Measurements from ENCODE around the gene ZDHHC16. TPM values are rescaled to one million over a fixed set of nuclear protein-coding genes. Genes with fewer than 3 reads are reported as not detected.
A peak's percentile ranks its signal among the peaks of the same experiment; 100 is the strongest.

Gene ZDHHC16
- total RNA-seq, 1 experiment from 2014 or later = 64.5 TPM

GRCh38 chr10:97452352-97452751 lies 6.4 kb downstream of the ZDHHC16 start:
- H3K4me3 ChIP-seq (ENCODE audit: low read depth in 2 of 2, low read length in 2 of 2) = no peak overlapping the region
- TF ChIP-seq CTCF (IDR thresholded peaks at IDR 0.05) (no peak), POLR2AphosphoS5 (IDR thresholded peaks at IDR 0.05; ENCODE audit: low read depth, low read length) (no peak), TCF7L2 (IDR thresholded peaks at IDR 0.05; ENCODE audit: low read depth, low read length) (no peak), SIN3A (IDR thresholded peaks at IDR 0.05; ENCODE audit: borderline replicate concordance, insufficient read depth, low read depth, low read length) (no peak)
- TF ChIP-seq, protein P1, sequence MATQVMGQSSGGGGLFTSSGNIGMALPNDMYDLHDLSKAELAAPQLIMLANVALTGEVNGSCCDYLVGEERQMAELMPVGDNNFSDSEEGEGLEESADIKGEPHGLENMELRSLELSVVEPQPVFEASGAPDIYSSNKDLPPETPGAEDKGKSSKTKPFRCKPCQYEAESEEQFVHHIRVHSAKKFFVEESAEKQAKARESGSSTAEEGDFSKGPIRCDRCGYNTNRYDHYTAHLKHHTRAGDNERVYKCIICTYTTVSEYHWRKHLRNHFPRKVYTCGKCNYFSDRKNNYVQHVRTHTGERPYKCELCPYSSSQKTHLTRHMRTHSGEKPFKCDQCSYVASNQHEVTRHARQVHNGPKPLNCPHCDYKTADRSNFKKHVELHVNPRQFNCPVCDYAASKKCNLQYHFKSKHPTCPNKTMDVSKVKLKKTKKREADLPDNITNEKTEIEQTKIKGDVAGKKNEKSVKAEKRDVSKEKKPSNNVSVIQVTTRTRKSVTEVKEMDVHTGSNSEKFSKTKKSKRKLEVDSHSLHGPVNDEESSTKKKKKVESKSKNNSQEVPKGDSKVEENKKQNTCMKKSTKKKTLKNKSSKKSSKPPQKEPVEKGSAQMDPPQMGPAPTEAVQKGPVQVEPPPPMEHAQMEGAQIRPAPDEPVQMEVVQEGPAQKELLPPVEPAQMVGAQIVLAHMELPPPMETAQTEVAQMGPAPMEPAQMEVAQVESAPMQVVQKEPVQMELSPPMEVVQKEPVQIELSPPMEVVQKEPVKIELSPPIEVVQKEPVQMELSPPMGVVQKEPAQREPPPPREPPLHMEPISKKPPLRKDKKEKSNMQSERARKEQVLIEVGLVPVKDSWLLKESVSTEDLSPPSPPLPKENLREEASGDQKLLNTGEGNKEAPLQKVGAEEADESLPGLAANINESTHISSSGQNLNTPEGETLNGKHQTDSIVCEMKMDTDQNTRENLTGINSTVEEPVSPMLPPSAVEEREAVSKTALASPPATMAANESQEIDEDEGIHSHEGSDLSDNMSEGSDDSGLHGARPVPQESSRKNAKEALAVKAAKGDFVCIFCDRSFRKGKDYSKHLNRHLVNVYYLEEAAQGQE (IDR thresholded peaks at IDR 0.05; ENCODE audit: insufficient read depth in 1 of 2, low read depth in 2 of 2, low read length in 1 of 2) = no peak
- no peak overlapping the region for H3K27ac ChIP-seq (ENCODE audit: low read length)
- ChIA-PET POLR2A (no interaction called here), CTCF (interaction anchor here (0.5 kb wide), 1 partner anchor 221 kb away, joined by 3 read pairs; no protein-coding TSS in a partner anchor)
- in situ Hi-C loops (cut with HindIII; ENCODE audit: low pct_unique_long_range_greater_than_20kb, low sequenced_read_pairs) (no loop called here), intact Hi-C loops (cut with micrococcal nuclease; ENCODE audit: unreplicated experiment) (no loop called here)
- no peaks in the 10 kb centered on the region for H3K27me3 ChIP-seq (ENCODE audit: control insufficient read depth, insufficient read depth, low read length)
- H3K4me1 ChIP-seq (ENCODE audit: control insufficient read depth, insufficient read depth, low read length) = peaks cover 7% of the 10 kb centered on the region
- ATAC-seq = no peak
- H3K9me3 ChIP-seq (ENCODE audit: control insufficient read depth, insufficient read depth, low read depth, low read length) = no peaks in the 10 kb centered on the region
- no peak for DNase-seq (ENCODE audit: low read depth, low spot score)
- peaks cover 5% of the 10 kb centered on the region; the same call in 1 of the 2 replicates for H3K36me3 ChIP-seq (ENCODE audit: control insufficient read depth, insufficient read depth, low read length)
- BruUV-seq (replicated peaks) = no TSS peak

DNA sequence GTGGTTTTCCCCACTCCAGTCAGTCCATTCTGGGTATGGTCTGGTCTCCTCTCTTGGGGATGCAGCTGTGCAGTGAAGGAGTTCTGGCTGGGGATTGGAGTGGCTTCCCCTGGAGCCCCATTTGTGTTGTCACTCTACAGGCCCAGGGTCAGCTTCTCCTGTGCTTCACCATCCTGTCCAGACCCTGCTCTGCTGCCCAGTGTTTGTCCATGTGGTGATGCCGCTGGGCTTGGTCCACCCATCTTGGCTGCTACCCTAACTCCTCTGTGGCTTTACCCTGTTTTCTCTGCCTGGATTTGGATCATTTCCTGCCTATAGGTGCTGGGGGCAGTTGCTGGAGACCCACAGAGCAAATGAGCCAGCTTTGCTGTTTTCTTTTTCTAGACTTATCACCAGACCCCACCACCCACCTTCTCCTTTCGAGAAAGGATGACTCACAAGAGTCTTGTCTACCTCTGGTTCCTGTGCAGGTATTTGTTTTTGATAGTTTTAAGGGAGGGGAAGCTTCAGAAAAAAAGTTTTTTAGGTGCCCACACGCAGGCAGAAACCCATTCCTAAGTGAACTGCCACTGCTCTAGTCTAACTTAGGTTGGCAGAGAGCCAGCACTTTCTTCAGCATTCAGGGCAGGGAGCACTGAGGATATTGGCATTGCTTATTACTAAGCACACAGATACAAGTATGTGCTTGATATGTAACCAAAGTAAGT lies 8.5 kb downstream of the ZDHHC16 start:
- intact Hi-C loops (cut with micrococcal nuclease; ENCODE audit: unreplicated experiment) = no loop called here
- H3K27ac ChIP-seq (ENCODE audit: low read length) = no peak overlapping the region
- in situ Hi-C loops (cut with HindIII; ENCODE audit: low pct_unique_long_range_greater_than_20kb, low sequenced_read_pairs) = no loop called here
- TSS peak; percentile 13 for BruUV-seq (replicated peaks)
- ChIA-PET CTCF (no interaction called here), POLR2A (no interaction called here)
- no peaks in the 10 kb centered on the region for H3K9me3 ChIP-seq (ENCODE audit: control insufficient read depth, insufficient read depth, low read depth, low read length)
- DNase-seq (ENCODE audit: low read depth, low spot score) = no peak
- TF ChIP-seq, protein P1 (IDR thresholded peaks at IDR 0.05; ENCODE audit: insufficient read depth in 1 of 2, low read depth in 2 of 2, low read length in 1 of 2) = no peak
- TF ChIP-seq CTCF (IDR thresholded peaks at IDR 0.05) (no peak), SIN3A (IDR thresholded peaks at IDR 0.05; ENCODE audit: borderline replicate concordance, insufficient read depth, low read depth, low read length) (no peak), POLR2AphosphoS5 (IDR thresholded peaks at IDR 0.05; ENCODE audit: low read depth, low read length) (no peak; the same call in 1 of the 2 replicates), TCF7L2 (IDR thresholded peaks at IDR 0.05; ENCODE audit: low read depth, low read length) (no peak)
- H3K4me3 ChIP-seq (ENCODE audit: low read depth in 2 of 2, low read length in 2 of 2) = no peak overlapping the region
- no peaks in the 10 kb centered on the region for H3K4me1 ChIP-seq (ENCODE audit: control insufficient read depth, insufficient read depth, low read length)
- H3K36me3 ChIP-seq (ENCODE audit: control insufficient read depth, insufficient read depth, low read length) = peaks cover 19% of the 10 kb centered on the region
- ATAC-seq = peak; percentile 9; the same call in 1 of the 2 replicates
- H3K27me3 ChIP-seq (ENCODE audit: control insufficient read depth, insufficient read depth, low read length) = no peaks in the 10 kb centered on the region
